K562 (cell line): ENCODE results near the gene NDUFV3. TPM values are rescaled to one million over a fixed set of nuclear protein-coding genes. Genes with fewer than 3 reads are reported as not detected.

Source experiments
- ELF2 ChIP-seq: fragments of 250-450 bp; sonication (Bioruptor Pico); IDR thresholded peaks from 2 replicates; pipeline ENCODE4 v1.5.0; 2021; ENCODE audit warnings: mild to moderate bottlenecking
- FOXM1 ChIP-seq, 2 experiments: fragments of 450-650 bp in 1 of 2; sonication (generic) in 1 of 2; formaldehyde crosslinking in 1 of 2; IDR thresholded peaks; 2 replicates each; pipeline versions ENCODE4 v1.6.1 to v1.9.0; 2017 to 2022; ENCODE audit warnings: low read depth in 2 of 2, mild to moderate bottlenecking in 2 of 2, missing genetic modification reagents in 1 of 2, moderate library complexity in 1 of 2
- GATAD2B ChIP-seq: fragments of 450-650 bp; IDR thresholded peaks from 2 replicates; pipeline ENCODE4 v1.6.1; 2017; ENCODE audit warnings: mild to moderate bottlenecking, borderline replicate concordance
- KHSRP ChIP-seq: fragments of 450-650 bp; IDR thresholded peaks from 2 replicates; pipeline ENCODE4 v1.6.1; 2017
- LCOR ChIP-seq: sonication (generic); formaldehyde crosslinking; IDR thresholded peaks from 2 replicates; pipeline ENCODE4 v1.8.0; 2022; ENCODE audit warnings: mild to moderate bottlenecking, missing genetic modification reagents
- MAX ChIP-seq: sonication (generic); formaldehyde crosslinking; IDR thresholded peaks from 2 replicates; pipeline ENCODE4 v1.9.0; 2022; ENCODE audit warnings: mild to moderate bottlenecking, missing genetic modification reagents
- NFE2 ChIP-seq: IDR thresholded peaks from 2 replicates; pipeline ENCODE4 v1.6.1; 2014; ENCODE audit warnings: antibody characterized with exemption, low read depth
- NR3C1 ChIP-seq: sonication (generic); formaldehyde crosslinking; IDR thresholded peaks from 2 replicates; pipeline ENCODE4 v1.8.1; 2022; ENCODE audit warnings: missing genetic modification reagents
- PURB ChIP-seq: sonication (generic); formaldehyde crosslinking; IDR thresholded peaks from 2 replicates; pipeline ENCODE4 v1.9.0; 2021; ENCODE audit warnings: low read depth, mild to moderate bottlenecking, missing genetic modification reagents
- RREB1 ChIP-seq: fragments of 250-450 bp; sonication (Bioruptor Pico); IDR thresholded peaks from 2 replicates; pipeline ENCODE4 v1.4.0; 2020
- TAF7 ChIP-seq: fragments of 450-650 bp; IDR thresholded peaks from 2 replicates; pipeline ENCODE4 v1.6.1; 2016; ENCODE audit warnings: missing genetic modification characterization, missing compliant biosample characterization
- TEAD2 ChIP-seq: fragments of 450-650 bp; IDR thresholded peaks from 2 replicates; pipeline ENCODE4 v1.6.1; 2016; ENCODE audit warnings: missing genetic modification characterization, control low read depth, missing compliant biosample characterization
- TSHZ1 ChIP-seq: fragments of 250-450 bp; sonication (Bioruptor Pico); IDR thresholded peaks from 2 replicates; pipeline ENCODE4 v1.4.0; 2020; ENCODE audit warnings: mild to moderate bottlenecking, moderate library complexity
- ZBTB17 ChIP-seq: fragments of 450-650 bp; formaldehyde crosslinking; IDR thresholded peaks from 2 replicates; pipeline ENCODE4 v1.4.0; 2020; ENCODE audit warnings: mild to moderate bottlenecking
- ZNF253 ChIP-seq: fragments of 250-450 bp; sonication (Bioruptor Pico); conservative IDR thresholded peaks from 2 replicates; pipeline ENCODE4 v1.6.1; 2021; ENCODE audit warnings: mild to moderate bottlenecking
- ZNF449 ChIP-seq: fragments of 250-450 bp; sonication (Bioruptor Pico); IDR thresholded peaks from 2 replicates; pipeline ENCODE4 v1.8.0; 2022; ENCODE audit warnings: moderate library complexity, mild to moderate bottlenecking, inconsistent platforms
- ZSCAN29 ChIP-seq: fragments of 450-650 bp; IDR thresholded peaks from 2 replicates; pipeline ENCODE4 v1.6.1; 2017
- polyA plus RNA-seq, 8 experiments: library from polyadenylated mRNA; depleted of rRNA in 4 of 8; stranded (reverse) in 5 of 8; unstranded in 3 of 8; fragments of >200 nt; fragmentation: Nextera tagmentation in 2 of 8; fragmentation: Illumina TruSeq in 1 of 8; extraction: Ambion mirVana in 2 of 8; extraction: Trizol in 1 of 8; gene quantifications; 2 replicates each; pipeline versions ENCODE4 v1.2.1 to v1.2.3, GENCODE V29; 2011 to 2014; ENCODE audit warnings: inconsistent platforms in 1 of 8, missing spikeins in 1 of 8
- total RNA-seq, 7 experiments: library from RNA; depleted of rRNA in 6 of 7; stranded (reverse); fragments of >200 nt in 6 of 7; fragmentation: Illumina TruSeq in 2 of 7; extraction: Trizol in 2 of 7; gene quantifications; 2 replicates each; pipeline versions ENCODE4 v1.2.1 to v1.2.3, GENCODE V29; 2011 to 2021; ENCODE audit warnings: low replicate concordance in 1 of 7

The NDUFV3 gene
- total and polyA plus RNA-seq, 9 of the 15 experiments (the other 6 are each of a cell fraction or from before 2014, with no cell fraction given), result 19.1 to 87.8 (median 74.3) TPM

- TF ChIP-seq GATAD2B (peak; percentile 89), ZNF449 (CRISPR knock-in tag) (no peak), ZNF253 (CRISPR knock-in tag) (0 out of 2 replicates have a peak, but pooled peaks have one; percentile 12), TEAD2 (no peak), RREB1 (CRISPR knock-in tag) (0 out of 2 replicates have a peak, but pooled peaks have one; percentile 56), PURB (CRISPR knock-in tag) (no peak), NR3C1 (CRISPR knock-in tag) (peak; percentile 83; the same call in 1 of the 2 replicates), MAX (peak; percentile 77), KHSRP (no peak), ZBTB17 (CRISPR knock-in tag) (peak; percentile 30; the same call in 1 of the 2 replicates), ELF2 (CRISPR knock-in tag) (peak; percentile 61; the same call in 1 of the 2 replicates), NFE2 (peak; percentile 3; the same call in 1 of the 2 replicates), LCOR (CRISPR knock-in tag) (peak; percentile 24; the same call in 1 of the 2 replicates), TAF7 (tag) (peak; percentile 92), TSHZ1 (no peak), ZSCAN29 (0 out of 2 replicates have a peak, but pooled peaks have one; percentile 26), FOXM1 (IDR thresholded peaks at IDR 0.05; ENCODE audit: low read depth) (no peak), FOXM1 (CRISPR knock-in tag; IDR thresholded peaks at IDR 0.05; ENCODE audit: low read depth) (peak; percentile 85; the same call in 1 of the 2 replicates)
Observed at GRCh38 chr21:42892931-42893755, at the start of gene NDUFV3 (continued).
